Measurements from ENCODE around the gene EHMT1. TPM values are rescaled to one million over a fixed set of nuclear protein-coding genes. Genes with fewer than 3 reads are reported as not detected.
"Not testable (repeated sequence)": the region's sequence is repeated elsewhere in the genome, so short reads cannot be mapped to it uniquely, and the experiment has no call there.

Gene EHMT1
- total and polyA plus RNA-seq, 2 donors = 44.7 to 48.6 TPM

GRCh38 chr9:137615387-137615871 lies 3.4 kb upstream of the EHMT1 start:
- no peak overlapping the region for H3K4me3 ChIP-seq (ENCODE audit: low read depth, low read length)
- no peak overlapping the region for H3K27ac ChIP-seq (ENCODE audit: low read depth)
- no peaks in the 10 kb centered on the region for H3K4me1 ChIP-seq (ENCODE audit: insufficient read depth)
- no peak for DNase-seq (ENCODE audit: extremely low spot score)
- WGBS = 92% methylated on average over 19 of the region's 19 CpGs
- peaks cover 3% of the 10 kb centered on the region for H3K36me3 ChIP-seq (ENCODE audit: insufficient read depth)

GRCh38 chr9:137619240-137620047 lies 639 bp downstream of the EHMT1 start:
- under 1% methylated on average over 55 of the region's 58 CpGs for WGBS
- H3K4me1 ChIP-seq (ENCODE audit: insufficient read depth) = no peaks in the 10 kb centered on the region
- DNase-seq (ENCODE audit: extremely low spot score) = no peak

GRCh38 chr9:137620048-137620405 lies 1.2 kb downstream of the EHMT1 start:
- no peaks in the 10 kb centered on the region for H3K4me1 ChIP-seq (ENCODE audit: insufficient read depth)
- 51% methylated on average over 4 of the region's 4 CpGs for WGBS
- no peak overlapping the region for H3K27ac ChIP-seq (ENCODE audit: low read depth)

More at GRCh38 chr9:137619240-137620047, 639 bp downstream of the EHMT1 start:
- Histone ChIP-seq H3K36me3 (ENCODE audit: insufficient read depth) (peaks cover 1% of the 10 kb centered on the region), H3K27ac (ENCODE audit: low read depth) (peak overlapping the region; percentile 42), H3K4me3 (ENCODE audit: low read depth, low read length) (peak overlapping the region; percentile 75)

GRCh38 chr9:137620581-137620980 lies 1.8 kb downstream of the EHMT1 start:
- Histone ChIP-seq H3K27ac (ENCODE audit: low read depth) (no peak overlapping the region), H3K4me1 (ENCODE audit: insufficient read depth) (no peaks in the 10 kb centered on the region), H3K4me3 (ENCODE audit: low read depth, low read length) (no peak overlapping the region), H3K36me3 (ENCODE audit: insufficient read depth) (no peaks in the 10 kb centered on the region)
- DNase-seq (ENCODE audit: extremely low spot score) = no peak
- 74% methylated on average over 7 of the region's 7 CpGs for whole genome bisulfite sequencing

More at GRCh38 chr9:137620048-137620405, 1.2 kb downstream of the EHMT1 start:
- H3K36me3 ChIP-seq (ENCODE audit: insufficient read depth) = no peaks in the 10 kb centered on the region
- no peak for DNase-seq (ENCODE audit: extremely low spot score)
- H3K4me3 ChIP-seq (ENCODE audit: low read depth, low read length) = no peak overlapping the region

GRCh38 chr9:137621131-137621757 lies 2.4 kb downstream of the EHMT1 start:
- Histone ChIP-seq H3K27ac (ENCODE audit: low read depth) (no peak overlapping the region), H3K4me1 (ENCODE audit: insufficient read depth) (no peaks in the 10 kb centered on the region), H3K4me3 (ENCODE audit: low read depth, low read length) (no peak overlapping the region), H3K36me3 (ENCODE audit: insufficient read depth) (no peaks in the 10 kb centered on the region)
- 47% methylated on average over 6 of the region's 6 CpGs for WGBS
- no peak for DNase-seq (ENCODE audit: extremely low spot score)

GRCh38 chr9:137622211-137622610 lies 3.4 kb downstream of the EHMT1 start:
- H3K4me1 ChIP-seq (ENCODE audit: insufficient read depth); DNase-seq (ENCODE audit: extremely low spot score); H3K4me3 ChIP-seq (ENCODE audit: low read depth, low read length); H3K36me3 ChIP-seq (ENCODE audit: insufficient read depth); H3K27ac ChIP-seq (ENCODE audit: low read depth): not testable (repeated sequence)
- 88% methylated on average over 8 of the region's 8 CpGs for WGBS

GRCh38 chr9:137626464-137626863 lies 7.7 kb downstream of the EHMT1 start:
- no peaks in the 10 kb centered on the region for H3K4me1 ChIP-seq (ENCODE audit: insufficient read depth)
- DNase-seq (ENCODE audit: extremely low spot score) = no peak

GRCh38 chr9:137627406-137627805 lies 8.6 kb downstream of the EHMT1 start:
- not testable (repeated sequence) for H3K4me1 ChIP-seq (ENCODE audit: insufficient read depth); H3K27ac ChIP-seq (ENCODE audit: low read depth); H3K36me3 ChIP-seq (ENCODE audit: insufficient read depth); H3K4me3 ChIP-seq (ENCODE audit: low read depth, low read length); DNase-seq (ENCODE audit: extremely low spot score)
- 98% methylated on average over 14 of the region's 14 CpGs for WGBS

More at GRCh38 chr9:137626464-137626863, 7.7 kb downstream of the EHMT1 start:
- H3K27ac ChIP-seq (ENCODE audit: low read depth) = no peak overlapping the region
- no peaks in the 10 kb centered on the region for H3K36me3 ChIP-seq (ENCODE audit: insufficient read depth)
- 69% methylated on average over 4 of the region's 4 CpGs for WGBS
- no peak overlapping the region for H3K4me3 ChIP-seq (ENCODE audit: low read depth, low read length)

GRCh38 chr9:137630126-137630525 lies 11.3 kb downstream of the EHMT1 start:
- Histone ChIP-seq H3K4me3 (ENCODE audit: low read depth, low read length) (no peak overlapping the region), H3K4me1 (ENCODE audit: insufficient read depth) (no peaks in the 10 kb centered on the region), H3K27ac (ENCODE audit: low read depth) (no peak overlapping the region), H3K36me3 (ENCODE audit: insufficient read depth) (no peaks in the 10 kb centered on the region)
- 46% methylated on average over 1 of the region's 1 CpG for WGBS
- no peak for DNase-seq (ENCODE audit: extremely low spot score)

- no peaks in the 10 kb centered on the region for H3K36me3 ChIP-seq (ENCODE audit: insufficient read depth)
- no peak overlapping the region for H3K4me3 ChIP-seq (ENCODE audit: low read depth, low read length)
- 77% methylated on average over 4 of the region's 4 CpGs for WGBS
- no peak for DNase-seq (ENCODE audit: extremely low spot score)
- no peaks in the 10 kb centered on the region for H3K4me1 ChIP-seq (ENCODE audit: insufficient read depth)
- no peak overlapping the region for H3K27ac ChIP-seq (ENCODE audit: low read depth)
Observed at GRCh38 chr9:137630679-137631078, 11.9 kb downstream of the EHMT1 start.

GRCh38 chr9:137631345-137632229 lies 12.8 kb downstream of the EHMT1 start:
- no peak overlapping the region for H3K27ac ChIP-seq (ENCODE audit: low read depth)
- WGBS = 90% methylated on average over 16 of the region's 16 CpGs
- no peak for DNase-seq (ENCODE audit: extremely low spot score)
- H3K4me3 ChIP-seq (ENCODE audit: low read depth, low read length) = no peak overlapping the region
- no peaks in the 10 kb centered on the region for H3K4me1 ChIP-seq (ENCODE audit: insufficient read depth)
- H3K36me3 ChIP-seq (ENCODE audit: insufficient read depth) = no peaks in the 10 kb centered on the region

GRCh38 chr9:137632230-137633161 lies 13.7 kb downstream of the EHMT1 start:
- 77% methylated on average over 23 of the region's 23 CpGs for WGBS
- Histone ChIP-seq H3K4me1 (ENCODE audit: insufficient read depth) (no peaks in the 10 kb centered on the region), H3K27ac (ENCODE audit: low read depth) (no peak overlapping the region), H3K36me3 (ENCODE audit: insufficient read depth) (no peaks in the 10 kb centered on the region), H3K4me3 (ENCODE audit: low read depth, low read length) (no peak overlapping the region)
- no peak for DNase-seq (ENCODE audit: extremely low spot score)
